Neuronal stem cell (in vitro differentiated cells): ENCODE results near the gene ADM2.

Source experiments
- DNase-seq: peaks from one replicate; pipeline ENCODE4 v3.0.0-alpha.2; 2013; ENCODE audit warnings: low spot score
- H2AFZ ChIP-seq: one replicate; pipeline ENCODE4 v1.6.1; 2013; ENCODE audit warnings: mild to moderate bottlenecking, low read length, inconsistent platforms
- H2AK5ac ChIP-seq: 2 replicates; pipeline ENCODE4 v1.6.1; 2013; ENCODE audit warnings: low read depth, mild to moderate bottlenecking, inconsistent platforms, low read length, moderate library complexity, mixed read lengths
- H2BK120ac ChIP-seq: 2 replicates; pipeline ENCODE4 v1.6.1; 2013; ENCODE audit warnings: low read depth, mild to moderate bottlenecking, inconsistent platforms, low read length, moderate library complexity, mixed read lengths
- H2BK12ac ChIP-seq: one replicate; pipeline ENCODE4 v1.6.1; 2013; ENCODE audit warnings: low read length, inconsistent platforms
- H2BK15ac ChIP-seq: 2 replicates; pipeline ENCODE4 v1.6.1; 2013; ENCODE audit warnings: mild to moderate bottlenecking, low read length, inconsistent platforms, mixed read lengths
- H2BK5ac ChIP-seq: one replicate; pipeline ENCODE4 v1.6.1; 2013; ENCODE audit warnings: inconsistent platforms, mild to moderate bottlenecking, low read length, moderate library complexity
- H3K14ac ChIP-seq: one replicate; pipeline ENCODE4 v1.6.1; 2013; ENCODE audit warnings: low read length, inconsistent platforms
- H3K18ac ChIP-seq: 2 replicates; pipeline ENCODE4 v1.6.1; 2013; ENCODE audit warnings: low read length, inconsistent platforms
- H3K23ac ChIP-seq: 2 replicates; pipeline ENCODE4 v1.6.1; 2013; ENCODE audit warnings: low read depth, mild to moderate bottlenecking, mixed read lengths, low read length, inconsistent platforms; ENCODE audit not compliant: poor library complexity
- H3K27ac ChIP-seq: replicated peaks from 3 replicates; pipeline ENCODE4 v1.5.1; 2013; ENCODE audit warnings: low read length, inconsistent platforms
- H3K27me3 ChIP-seq, 3 experiments: 2 replicates each; pipeline ENCODE4 v1.6.1; 2013; ENCODE audit warnings: low read length in 3 of 3, mild to moderate bottlenecking in 2 of 3, inconsistent platforms in 1 of 3, low read depth in 1 of 3, mixed read lengths in 1 of 3, moderate library complexity in 1 of 3; ENCODE audit not compliant: control insufficient read depth in 3 of 3, insufficient read depth in 3 of 3
- H3K36me3 ChIP-seq, 2 donors: replicated peaks in 1 of 2; 2 replicates each; pipeline ENCODE4 v1.6.1; 2013; ENCODE audit warnings: low read length in 2 of 2; ENCODE audit not compliant: control insufficient read depth in 2 of 2, insufficient read depth in 2 of 2
- H3K4ac ChIP-seq: 2 replicates; pipeline ENCODE4 v1.6.1; 2013; ENCODE audit warnings: inconsistent platforms, mild to moderate bottlenecking, low read length, moderate library complexity
- H3K4me1 ChIP-seq, 2 donors: 1 replicate in 1 of 2; 2 replicates in 1 of 2; pipeline ENCODE4 v1.6.1; 2013; ENCODE audit warnings: low read length in 2 of 2, low read depth in 1 of 2; ENCODE audit not compliant: control insufficient read depth in 2 of 2, insufficient read depth in 1 of 2
- H3K4me2 ChIP-seq: one replicate; pipeline ENCODE4 v1.6.1; 2013; ENCODE audit warnings: mild to moderate bottlenecking, low read length, inconsistent platforms; ENCODE audit not compliant: insufficient read depth, poor library complexity, severe bottlenecking
- H3K4me3 ChIP-seq, 2 donors: 2 replicates each; pipeline ENCODE4 v1.5.1; 2013; ENCODE audit warnings: low read length in 2 of 2, mild to moderate bottlenecking in 2 of 2, inconsistent platforms in 1 of 2, moderate library complexity in 1 of 2
- H3K79me1 ChIP-seq: one replicate; pipeline ENCODE4 v1.6.1; 2013; ENCODE audit warnings: low read depth, mild to moderate bottlenecking, inconsistent platforms, low read length, moderate library complexity
- H3K9ac ChIP-seq: one replicate; pipeline ENCODE4 v1.6.1; 2013; ENCODE audit warnings: mild to moderate bottlenecking, low read depth, low read length, inconsistent platforms; ENCODE audit not compliant: poor library complexity
- H3K9me3 ChIP-seq, 2 donors: replicated peaks in 1 of 2; 2 replicates each; pipeline versions ENCODE3 to v1.6.1; 2013; ENCODE audit warnings: low read length in 2 of 2, mild to moderate bottlenecking in 2 of 2, inconsistent platforms in 1 of 2, low read depth in 1 of 2, mixed read lengths in 1 of 2, moderate library complexity in 1 of 2; ENCODE audit not compliant: control insufficient read depth in 2 of 2, insufficient read depth in 1 of 2
- H4K8ac ChIP-seq: one replicate; pipeline ENCODE4 v1.6.1; 2013; ENCODE audit warnings: low read depth, mild to moderate bottlenecking, inconsistent platforms, low read length, moderate library complexity
- H4K91ac ChIP-seq: one replicate; pipeline ENCODE4 v1.6.1; 2013; ENCODE audit warnings: low read length, low read depth, mild to moderate bottlenecking, inconsistent platforms; ENCODE audit not compliant: poor library complexity
- WGBS, 2 donors: extraction: QIAGEN DNeasy Blood & Tissue Kit; methylation state at CpG; one replicate each; pipeline ENCODE4 v1.1.7; 2013; ENCODE audit warnings: missing lambda C conversion rate in 2 of 2, mixed read lengths in 1 of 2; ENCODE audit not compliant: insufficient read length in 2 of 2, insufficient replicate concordance in 1 of 2; ENCODE audit errors: extremely low coverage in 2 of 2; 5-methylcytosine and 5-hydroxymethylcytosine counted together

ADM2 gene

GRCh38 chr22:50435291-50436014 is 45.9 kb upstream of the ADM2 start:
- no peak overlapping the region for H3K27ac ChIP-seq
- H3K9me3 ChIP-seq, result no peaks in the 10 kb centered on the region
- H3K4ac ChIP-seq, result no peak overlapping the region
- H3K14ac ChIP-seq, result no peak overlapping the region
- no peak overlapping the region for H4K8ac ChIP-seq
- no peak overlapping the region for H2BK15ac ChIP-seq
- no peak overlapping the region for H4K91ac ChIP-seq
- H3K4me1 ChIP-seq, result no peaks in the 10 kb centered on the region
- H2BK12ac ChIP-seq, result no peak overlapping the region
- H3K4me3 ChIP-seq, result no peak overlapping the region
- H3K9ac ChIP-seq, result peak overlapping the region; percentile 51
- H3K27me3 ChIP-seq, result no peaks in the 10 kb centered on the region
- H3K18ac ChIP-seq, result no peak overlapping the region
- no peak overlapping the region for H2AFZ ChIP-seq
- WGBS, 2 donors, result no CpG with 5 or more reads among the region's 20 CpGs
- H2BK120ac ChIP-seq, result no peak overlapping the region
- H3K23ac ChIP-seq, result no peak overlapping the region
- no peak overlapping the region for H3K4me2 ChIP-seq
- H2BK5ac ChIP-seq, result no peak overlapping the region
- H3K79me1 ChIP-seq, result peaks cover 2% of the 10 kb centered on the region
- H2AK5ac ChIP-seq, result no peak overlapping the region
- peaks cover 53 to 82% of the 10 kb centered on the region in 2 donors for H3K36me3 ChIP-seq
- no peak for DNase-seq

GRCh38 chr22:50436015-50436830 is 45.1 kb upstream of the ADM2 start:
- Histone ChIP-seq H2BK5ac (no peak overlapping the region), H3K27me3 (no peaks in the 10 kb centered on the region), H3K4me1 (no peaks in the 10 kb centered on the region), H3K79me1 (peaks cover 2% of the 10 kb centered on the region), H3K14ac (no peak overlapping the region), H2BK12ac (no peak overlapping the region), H3K9ac (no peak overlapping the region), H3K4me2 (no peak overlapping the region), H3K36me3 (peaks cover 53 to 82% of the 10 kb centered on the region in 2 donors), H3K9me3 (no peaks in the 10 kb centered on the region), H3K4me3 (no peak overlapping the region), H3K18ac (no peak overlapping the region), H4K91ac (no peak overlapping the region), H4K8ac (no peak overlapping the region), H2AFZ (no peak overlapping the region), H3K27ac (no peak overlapping the region), H3K23ac (peak overlapping the region; percentile 31), H2BK120ac (no peak overlapping the region), H2BK15ac (no peak overlapping the region), H3K4ac (no peak overlapping the region), H2AK5ac (no peak overlapping the region)
- DNase-seq, result no peak
- no CpG with 5 or more reads among the region's 37 CpGs for WGBS, 2 donors

- Histone ChIP-seq H4K8ac (no peak overlapping the region), H3K27me3 (no peaks in the 10 kb centered on the region), H3K4me3 (no peak overlapping the region), H2AFZ (no peak overlapping the region), H2BK5ac (no peak overlapping the region), H3K9ac (no peak overlapping the region), H3K9me3 (no peaks in the 10 kb centered on the region), H3K79me1 (peaks cover under 1% of the 10 kb centered on the region), H3K23ac (no peak overlapping the region), H3K18ac (no peak overlapping the region), H2AK5ac (no peak overlapping the region), H3K4me1 (no peaks in the 10 kb centered on the region), H3K14ac (no peak overlapping the region), H3K27ac (no peak overlapping the region), H2BK120ac (no peak overlapping the region), H3K4ac (no peak overlapping the region), H2BK12ac (no peak overlapping the region), H3K4me2 (no peak overlapping the region), H4K91ac (no peak overlapping the region), H3K36me3 (peaks cover 46 to 82% of the 10 kb centered on the region in 2 donors), H2BK15ac (no peak overlapping the region)
- no peak for DNase-seq
- WGBS, 2 donors, result no CpG with 5 or more reads among the region's 25 CpGs
Measured at GRCh38 chr22:50436841-50437341, 44.5 kb upstream of the ADM2 start.
